Nephron (organoid): Measurements from ENCODE around the gene TSC2.
A peak's percentile ranks its signal among the peaks of the same experiment; 100 is the strongest.

Source experiments
- H3K27ac Mint-ChIP-seq, 3 experiments: 2 replicates each; pipeline ENCODE4 v1.8.0; 2020; ENCODE audit warnings: mixed read lengths in 3 of 3, mild to moderate bottlenecking in 2 of 3, moderate library complexity in 1 of 3
- H3K27me3 Mint-ChIP-seq: 2 replicates; pipeline ENCODE4 v1.8.0; 2021; ENCODE audit warnings: low read depth, mild to moderate bottlenecking, moderate library complexity, mixed read lengths
- H3K36me3 Mint-ChIP-seq: 2 replicates; pipeline ENCODE4 v1.8.0; 2020; ENCODE audit warnings: low read depth, mixed read lengths
- H3K4me1 Mint-ChIP-seq: 2 replicates; pipeline ENCODE4 v1.8.0; 2020; ENCODE audit warnings: mixed read lengths
- H3K4me3 Mint-ChIP-seq, 3 experiments: 2 replicates each; pipeline ENCODE4 v1.8.0; 2020; ENCODE audit warnings: mild to moderate bottlenecking in 3 of 3, mixed read lengths in 3 of 3, moderate library complexity in 2 of 3
- H3K9me3 Mint-ChIP-seq: 2 replicates; pipeline ENCODE4 v1.8.0; 2020; ENCODE audit warnings: mixed read lengths
- CTCF ChIP-seq, 3 experiments: fragments of 200-600 bp; sonication (generic); IDR thresholded peaks; one replicate each; pipeline ENCODE4 v1.5.0; 2021; ENCODE audit warnings: antibody characterized with exemption in 3 of 3; ENCODE audit not compliant: unreplicated experiment in 3 of 3

Gene TSC2

GRCh38 chr16:2016407-2016922 lies 31.3 kb upstream of the TSC2 start:
- H3K36me3 Mint-ChIP-seq = no peaks in the 10 kb centered on the region
- no peak overlapping the region for H3K27ac Mint-ChIP-seq
- H3K27me3 Mint-ChIP-seq = peaks cover 22% of the 10 kb centered on the region
- H3K4me1 Mint-ChIP-seq = no peaks in the 10 kb centered on the region
- peak; percentile 34 to 43 (median 39) for TF ChIP-seq CTCF (IDR thresholded peaks at IDR 0.05; ENCODE audit: unreplicated experiment in 3 of 3)
- no peaks in the 10 kb centered on the region for H3K9me3 Mint-ChIP-seq
- H3K4me3 Mint-ChIP-seq = no peak overlapping the region

- Mint-ChIP-seq H3K27ac (peak within 1 kb of the TSS in 2 of 3 experiments; percentile 49), H3K4me1 (peaks cover 18% of the 10 kb centered on the region), H3K27me3 (peaks cover 30% of the 10 kb centered on the region), H3K9me3 (no peaks in the 10 kb centered on the region), H3K36me3 (no peaks in the 10 kb centered on the region), H3K4me3 (peak within 1 kb of the TSS; percentile 79 to 84 (median 80))
- no peak for TF ChIP-seq CTCF (IDR thresholded peaks at IDR 0.05; ENCODE audit: unreplicated experiment in 3 of 3)
These were observed 28.3 kb upstream of the TSC2 start, which contains the start of gene NPW for GRCh38 chr16:2019518-2019920. TSS of gene NPW (plus strand) at chr16:2019785.

- Mint-ChIP-seq H3K27ac (peak overlapping the region in 2 of 3 experiments; percentile 49), H3K27me3 (peaks cover 30% of the 10 kb centered on the region), H3K9me3 (no peaks in the 10 kb centered on the region), H3K4me3 (peak overlapping the region; percentile 79 to 84 (median 80)), H3K4me1 (peaks cover 19% of the 10 kb centered on the region), H3K36me3 (no peaks in the 10 kb centered on the region)
- no peak for TF ChIP-seq CTCF (IDR thresholded peaks at IDR 0.05; ENCODE audit: unreplicated experiment in 3 of 3)
These were observed 27.6 kb upstream of the TSC2 start for GRCh38 chr16:2019921-2020831.

GRCh38 chr16:2022723-2023091 lies 25.1 kb upstream of the TSC2 start:
- Mint-ChIP-seq H3K4me3 (peak overlapping the region; percentile 80 to 85 (median 80)), H3K27ac (peak overlapping the region; percentile 91 to 97 (median 91)), H3K36me3 (no peaks in the 10 kb centered on the region), H3K27me3 (peaks cover 30% of the 10 kb centered on the region), H3K4me1 (peaks cover 22% of the 10 kb centered on the region), H3K9me3 (no peaks in the 10 kb centered on the region)
- TF ChIP-seq CTCF (IDR thresholded peaks at IDR 0.05; ENCODE audit: unreplicated experiment in 3 of 3) = no peak

GRCh38 chr16:2023092-2024031 lies 24.4 kb upstream of the TSC2 start:
- Mint-ChIP-seq H3K36me3 (no peaks in the 10 kb centered on the region), H3K4me3 (peak overlapping the region; percentile 80 to 85 (median 80)), H3K9me3 (no peaks in the 10 kb centered on the region), H3K4me1 (peaks cover 24% of the 10 kb centered on the region), H3K27me3 (peaks cover 26% of the 10 kb centered on the region), H3K27ac (peak overlapping the region; percentile 91 to 97 (median 91))
- TF ChIP-seq CTCF (IDR thresholded peaks at IDR 0.05; ENCODE audit: unreplicated experiment in 3 of 3) = peak; percentile 95 to 98 (median 98)
